ENCODE results near the gene EN2. TPM values are rescaled to one million over a fixed set of nuclear protein-coding genes. Genes with fewer than 3 reads are reported as not detected.

Gene EN2
- under 1 TPM in 1 of 2 donors, not detected in 1; 0.45 TPM for total RNA-seq

DNA sequence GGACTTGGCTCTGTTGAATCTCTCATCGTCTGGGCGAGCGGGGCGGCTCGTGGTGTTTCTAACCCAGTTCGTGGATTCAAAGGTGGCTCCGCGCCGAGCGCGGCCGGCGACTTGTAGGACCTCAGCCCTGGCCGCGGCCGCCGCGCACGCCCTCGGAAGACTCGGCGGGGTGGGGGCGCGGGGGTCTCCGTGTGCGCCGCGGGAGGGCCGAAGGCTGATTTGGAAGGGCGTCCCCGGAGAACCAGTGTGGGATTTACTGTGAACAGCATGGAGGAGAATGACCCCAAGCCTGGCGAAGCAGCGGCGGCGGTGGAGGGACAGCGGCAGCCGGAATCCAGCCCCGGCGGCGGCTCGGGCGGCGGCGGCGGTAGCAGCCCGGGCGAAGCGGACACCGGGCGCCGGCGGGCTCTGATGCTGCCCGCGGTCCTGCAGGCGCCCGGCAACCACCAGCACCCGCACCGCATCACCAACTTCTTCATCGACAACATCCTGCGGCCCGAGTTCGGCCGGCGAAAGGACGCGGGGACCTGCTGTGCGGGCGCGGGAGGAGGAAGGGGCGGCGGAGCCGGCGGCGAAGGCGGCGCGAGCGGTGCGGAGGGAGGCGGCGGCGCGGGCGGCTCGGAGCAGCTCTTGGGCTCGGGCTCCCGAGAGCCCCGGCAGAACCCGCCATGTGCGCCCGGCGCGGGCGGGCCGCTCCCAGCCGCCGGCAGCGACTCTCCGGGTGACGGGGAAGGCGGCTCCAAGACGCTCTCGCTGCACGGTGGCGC lies at the start of gene EN2:
Gene EN2, plus strand, starts transcription at position 19 of the 767 bp plus-strand sequence. Its CDS starts 249 bp downstream, at position 268.
- TF ChIP-seq POLR2A (IDR thresholded peaks at IDR 0.05) (no peak), POLR2AphosphoS5 (IDR thresholded peaks at IDR 0.05) (no peak), CTCF (IDR thresholded peaks at IDR 0.05) (no peak)
- WGBS = 3% methylated on average over 59 of the region's 105 CpGs
- H3K27ac ChIP-seq = no peak within 1 kb of the TSS
- no peak for DNase-seq (ENCODE audit: low spot score)
- H3K4me3 ChIP-seq = peak within 1 kb of the TSS; percentile 13 to 21
- no peaks in the 10 kb centered on the region for H3K9me3 ChIP-seq
- intact Hi-C loops (cut with DNase I) = no loop called here
- H3K27me3 ChIP-seq (replicated peaks; ENCODE audit: insufficient read depth) = peaks cover 78% of the 10 kb centered on the region
- no peaks in the 10 kb centered on the region for H3K36me3 ChIP-seq
- H3K4me1 ChIP-seq (replicated peaks) = peaks cover 8% of the 10 kb centered on the region

- Histone ChIP-seq H3K27ac (no peak overlapping the region), H3K27me3 (replicated peaks; ENCODE audit: insufficient read depth) (peaks cover 33% of the 10 kb centered on the region), H3K9me3 (no peaks in the 10 kb centered on the region), H3K4me3 (no peak overlapping the region), H3K36me3 (no peaks in the 10 kb centered on the region), H3K4me1 (replicated peaks) (no peaks in the 10 kb centered on the region)
- WGBS = 22% methylated on average over 38 of the region's 38 CpGs
- TF ChIP-seq POLR2AphosphoS5 (IDR thresholded peaks at IDR 0.05) (no peak), CTCF (IDR thresholded peaks at IDR 0.05) (no peak), POLR2A (IDR thresholded peaks at IDR 0.05) (no peak)
- intact Hi-C loops (cut with DNase I) = no loop called here
- no peak for DNase-seq (ENCODE audit: low spot score)
Measured at GRCh38 chr7:155408651-155409586, 49.0 kb upstream of the EN2 start.

- H3K27me3 ChIP-seq (replicated peaks; ENCODE audit: insufficient read depth) = peaks cover 23% of the 10 kb centered on the region
- intact Hi-C loops (cut with DNase I) = no loop called here
- no peak for DNase-seq (ENCODE audit: low spot score)
- no peaks in the 10 kb centered on the region for H3K9me3 ChIP-seq
- 72% methylated on average over 15 of the region's 15 CpGs for WGBS
- H3K27ac ChIP-seq = no peak overlapping the region
- TF ChIP-seq POLR2AphosphoS5 (IDR thresholded peaks at IDR 0.05) (no peak), POLR2A (IDR thresholded peaks at IDR 0.05) (no peak), CTCF (IDR thresholded peaks at IDR 0.05) (no peak)
- no peaks in the 10 kb centered on the region for H3K36me3 ChIP-seq
- H3K4me1 ChIP-seq (replicated peaks) = no peaks in the 10 kb centered on the region
- no peak overlapping the region for H3K4me3 ChIP-seq
Measured at GRCh38 chr7:155409980-155410379, 47.9 kb upstream of the EN2 start.

DNA sequence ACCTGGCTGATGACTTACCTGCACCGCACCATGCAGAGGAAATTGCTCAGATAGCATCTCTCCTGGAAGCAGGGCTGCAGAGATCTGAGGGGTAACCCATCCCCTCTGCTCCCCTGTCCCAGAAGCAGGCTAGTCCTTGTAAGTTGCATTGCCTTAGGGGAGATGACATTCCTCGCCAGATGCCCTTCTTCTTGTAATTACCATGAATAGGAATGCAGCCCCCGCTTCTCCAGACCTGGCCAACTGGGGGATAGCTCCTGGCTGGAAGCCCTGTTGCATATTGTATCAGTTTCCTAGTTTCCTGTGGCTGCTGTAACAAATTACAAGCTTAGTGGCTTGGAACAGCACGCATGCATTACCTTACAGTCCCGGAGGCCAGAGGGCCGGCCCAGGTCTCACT lies 47.5 kb upstream of the EN2 start:
- Histone ChIP-seq H3K9me3 (no peaks in the 10 kb centered on the region), H3K36me3 (no peaks in the 10 kb centered on the region), H3K27me3 (replicated peaks; ENCODE audit: insufficient read depth) (peaks cover 23% of the 10 kb centered on the region), H3K4me1 (replicated peaks) (no peaks in the 10 kb centered on the region), H3K27ac (no peak overlapping the region), H3K4me3 (no peak overlapping the region)
- no peak for DNase-seq (ENCODE audit: low spot score)
- intact Hi-C loops (cut with DNase I) = no loop called here
- 78% methylated on average over 5 of the region's 6 CpGs for WGBS
- TF ChIP-seq POLR2A (IDR thresholded peaks at IDR 0.05) (no peak), POLR2AphosphoS5 (IDR thresholded peaks at IDR 0.05) (no peak), CTCF (IDR thresholded peaks at IDR 0.05) (no peak)

Data from prostate gland (tissue), 2 donors.